Measurements from ENCODE around the gene ABCC8. TPM values are rescaled to one million over a fixed set of nuclear protein-coding genes. Genes with fewer than 3 reads are reported as not detected.

Gene ABCC8
- not detected in 2 replicates for total RNA-seq (2014; rRNA removed; shearing (Covaris generic))

DNA sequence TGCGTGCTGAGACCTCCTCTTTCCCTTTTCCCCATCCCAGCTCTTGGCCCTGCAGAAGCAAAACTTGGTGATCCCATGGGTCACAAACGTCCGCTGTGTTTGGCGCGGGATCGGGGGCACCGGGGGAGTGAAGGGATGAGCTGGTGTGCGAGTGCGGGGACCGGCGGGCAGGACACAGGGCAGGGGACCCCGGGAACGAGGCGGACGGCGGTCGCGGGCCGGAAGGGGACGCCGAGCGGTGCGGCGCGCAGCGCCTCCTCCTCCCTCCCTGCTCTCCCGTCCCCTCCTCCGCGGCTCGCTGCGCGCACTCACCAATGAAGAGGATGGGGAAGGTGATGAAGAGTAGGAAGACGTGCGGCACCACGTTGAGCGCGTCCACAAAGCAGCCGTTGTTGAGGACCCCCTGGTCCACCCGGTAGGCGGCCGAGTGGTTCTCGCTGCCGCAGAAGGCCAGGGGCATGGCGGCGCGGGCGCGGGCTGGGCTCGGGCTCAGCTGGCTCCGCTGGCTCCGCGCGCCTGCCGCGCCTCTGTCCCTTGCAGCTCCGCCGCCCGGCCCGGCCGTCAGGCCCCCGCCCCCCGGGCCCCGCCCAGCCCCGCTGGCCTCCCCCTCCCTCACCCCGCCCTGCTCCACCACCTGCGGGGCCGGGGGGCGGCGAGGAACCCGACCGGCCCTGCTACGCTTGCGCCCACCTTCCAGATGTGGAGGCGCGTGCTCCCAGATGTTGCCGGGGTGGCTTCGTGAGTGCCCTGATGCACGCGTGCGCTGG is at the start of gene ABCC8:
ABCC8 (minus strand) TSS at position 529 of the 767 bp plus-strand sequence; CDS start at position 460, 69 bp downstream.
- Histone ChIP-seq H3K4me1 (replicated peaks) (no peaks in the 10 kb centered on the region), H3K27ac (no peak within 1 kb of the TSS), H3K4me3 (no peak within 1 kb of the TSS), H3K27me3 (replicated peaks) (peaks cover 47% of the 10 kb centered on the region), H3K36me3 (no peaks in the 10 kb centered on the region), H3K9me3 (replicated peaks) (no peaks in the 10 kb centered on the region)
- DNase-seq (ENCODE audit: low read depth in 1 of 2, low spot score in 2 of 2), result no peak

DNA sequence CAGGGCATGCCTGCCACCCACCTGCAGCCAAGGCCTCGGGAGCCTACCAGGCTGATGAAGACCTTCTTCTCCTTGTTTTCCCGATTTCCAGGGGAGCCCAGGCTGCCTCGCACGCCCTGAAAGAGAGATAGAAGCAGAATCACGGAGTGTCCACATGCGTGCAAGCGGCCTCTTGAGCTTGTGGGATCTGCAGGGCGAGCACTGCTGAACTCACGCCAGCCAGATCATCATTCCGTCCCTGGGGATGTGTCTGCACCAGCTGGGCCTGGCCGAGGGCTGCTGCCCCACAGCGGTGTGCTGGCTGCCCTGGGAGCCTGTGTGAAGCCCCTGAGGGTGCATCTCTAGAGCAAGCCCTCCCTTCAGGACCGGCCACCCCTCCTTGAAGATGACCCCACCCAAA is 49.7 kb upstream of the ABCC8 start:
- peaks cover 59% of the 10 kb centered on the region for H3K27me3 ChIP-seq (replicated peaks)
- no peaks in the 10 kb centered on the region for H3K9me3 ChIP-seq (replicated peaks)
- H3K36me3 ChIP-seq, result no peaks in the 10 kb centered on the region
- no peak for DNase-seq (ENCODE audit: low read depth in 1 of 2, low spot score in 2 of 2)
- no peak overlapping the region for H3K4me3 ChIP-seq
- H3K4me1 ChIP-seq (replicated peaks), result no peaks in the 10 kb centered on the region
- no peak overlapping the region for H3K27ac ChIP-seq

DNA sequence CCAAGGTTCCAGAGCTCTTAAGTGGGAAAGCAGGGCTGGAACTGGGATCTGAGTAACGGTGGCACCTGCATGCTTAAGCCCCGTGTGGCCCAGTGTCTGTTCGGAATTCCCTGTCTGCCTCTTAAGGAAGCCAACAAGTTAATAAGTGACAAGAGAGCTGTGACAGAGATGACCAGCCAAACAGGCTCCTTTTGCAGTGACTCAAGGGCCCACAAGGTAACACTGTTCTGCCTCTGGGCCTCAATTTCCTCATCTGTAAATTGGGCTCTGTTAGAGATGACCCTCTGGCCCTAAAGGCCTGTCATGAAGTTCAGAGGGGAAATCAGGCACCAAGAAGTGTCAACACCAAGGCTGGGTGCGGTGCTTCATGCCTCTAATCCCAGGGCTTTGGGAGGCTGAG is 48.9 kb upstream of the ABCC8 start:
- Histone ChIP-seq H3K27ac (no peak overlapping the region), H3K9me3 (replicated peaks) (no peaks in the 10 kb centered on the region), H3K4me3 (no peak overlapping the region), H3K36me3 (no peaks in the 10 kb centered on the region), H3K27me3 (replicated peaks) (peaks cover 57% of the 10 kb centered on the region), H3K4me1 (replicated peaks) (no peaks in the 10 kb centered on the region)
- no peak for DNase-seq (ENCODE audit: low read depth in 1 of 2, low spot score in 2 of 2)

DNA sequence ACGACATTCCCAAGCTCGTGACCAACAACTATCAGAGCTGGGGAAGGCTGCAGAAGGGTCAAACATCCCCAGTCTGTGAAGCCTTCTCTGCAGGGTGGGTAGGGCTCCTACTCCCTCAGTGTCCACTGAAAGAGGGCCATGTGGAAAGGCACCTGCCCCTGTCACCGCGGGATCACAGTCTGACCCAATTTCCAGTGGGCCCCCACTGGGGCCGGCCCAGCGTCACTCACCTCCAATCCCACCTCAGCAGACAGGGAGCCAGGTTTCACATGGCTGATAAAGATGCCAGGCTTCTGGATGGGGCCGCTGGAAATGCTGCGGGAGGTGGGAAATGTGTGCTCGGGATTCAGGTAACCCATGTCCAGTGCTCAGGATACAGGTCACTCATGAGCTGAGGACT is 47.6 kb upstream of the ABCC8 start:
- Histone ChIP-seq H3K4me1 (replicated peaks) (no peaks in the 10 kb centered on the region), H3K36me3 (no peaks in the 10 kb centered on the region), H3K27ac (no peak overlapping the region), H3K9me3 (replicated peaks) (no peaks in the 10 kb centered on the region), H3K27me3 (replicated peaks) (peaks cover 52% of the 10 kb centered on the region), H3K4me3 (no peak overlapping the region)
- DNase-seq (ENCODE audit: low read depth in 1 of 2, low spot score in 2 of 2), result no peak

DNA sequence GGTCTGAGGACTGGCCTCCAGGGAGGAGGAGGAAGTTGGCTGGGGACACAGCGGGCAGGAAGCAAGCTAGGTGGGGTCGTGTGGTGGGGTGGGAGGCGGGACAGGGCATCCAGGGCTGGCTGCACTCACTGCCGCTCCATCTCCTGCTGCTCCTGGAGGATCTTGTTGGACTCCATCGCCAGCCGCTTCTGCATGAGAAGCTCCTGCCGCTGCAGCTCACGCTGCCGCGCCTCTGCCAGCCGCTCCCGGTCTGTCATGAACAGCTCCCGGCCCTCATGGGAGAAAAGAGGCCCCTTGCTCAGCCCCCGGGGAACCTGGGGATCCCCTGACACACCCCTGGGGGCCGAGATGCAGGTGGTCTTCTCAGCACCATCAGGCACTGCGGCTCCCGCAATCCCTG is 46.0 kb upstream of the ABCC8 start:
- no peak overlapping the region for H3K4me3 ChIP-seq
- no peak overlapping the region for H3K27ac ChIP-seq
- no peak for DNase-seq (ENCODE audit: low read depth in 1 of 2, low spot score in 2 of 2)
- H3K9me3 ChIP-seq (replicated peaks), result no peaks in the 10 kb centered on the region
- peaks cover 46% of the 10 kb centered on the region for H3K27me3 ChIP-seq (replicated peaks)
- no peaks in the 10 kb centered on the region for H3K4me1 ChIP-seq (replicated peaks)
- H3K36me3 ChIP-seq, result no peaks in the 10 kb centered on the region

DNA sequence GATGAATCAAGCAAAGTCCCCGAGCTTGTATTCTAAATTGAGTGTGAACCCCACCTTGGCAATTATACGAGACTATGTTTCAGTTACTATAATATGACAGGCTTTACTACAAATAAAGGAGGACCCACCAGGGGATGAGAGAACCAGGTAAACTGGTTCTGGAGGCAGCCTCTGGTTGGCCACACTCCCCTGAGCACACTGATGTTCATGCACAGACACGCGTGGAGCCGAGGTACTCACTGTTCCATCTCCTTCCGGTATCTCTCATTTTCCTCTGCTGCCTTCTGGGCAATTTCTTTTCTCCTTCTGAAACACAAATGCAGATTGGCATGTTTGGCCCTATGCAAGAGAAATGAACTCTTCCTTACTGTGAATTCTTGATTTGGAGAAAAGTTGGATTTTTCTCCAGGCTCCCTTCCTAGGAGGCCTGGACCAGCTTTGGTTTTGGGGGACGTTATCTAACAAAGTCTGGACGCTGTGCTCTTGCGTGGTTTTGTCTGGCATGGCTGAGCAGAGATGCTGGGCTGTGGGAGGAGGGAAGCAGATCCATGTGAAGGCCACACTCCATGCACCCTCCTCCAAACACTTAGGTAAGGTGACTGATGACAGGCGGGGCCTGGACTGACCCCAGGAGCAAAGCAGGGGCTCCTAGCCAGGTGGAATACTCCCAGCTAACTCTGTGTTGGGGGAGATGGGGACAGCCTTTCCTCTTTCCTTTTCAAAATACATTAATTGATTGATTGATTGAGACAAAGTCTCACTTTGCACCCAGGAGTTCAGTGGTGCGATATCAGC is 44.7 kb upstream of the ABCC8 start:
- no peak overlapping the region for H3K4me3 ChIP-seq
- H3K27me3 ChIP-seq (replicated peaks), result peaks cover 48% of the 10 kb centered on the region

DNA sequence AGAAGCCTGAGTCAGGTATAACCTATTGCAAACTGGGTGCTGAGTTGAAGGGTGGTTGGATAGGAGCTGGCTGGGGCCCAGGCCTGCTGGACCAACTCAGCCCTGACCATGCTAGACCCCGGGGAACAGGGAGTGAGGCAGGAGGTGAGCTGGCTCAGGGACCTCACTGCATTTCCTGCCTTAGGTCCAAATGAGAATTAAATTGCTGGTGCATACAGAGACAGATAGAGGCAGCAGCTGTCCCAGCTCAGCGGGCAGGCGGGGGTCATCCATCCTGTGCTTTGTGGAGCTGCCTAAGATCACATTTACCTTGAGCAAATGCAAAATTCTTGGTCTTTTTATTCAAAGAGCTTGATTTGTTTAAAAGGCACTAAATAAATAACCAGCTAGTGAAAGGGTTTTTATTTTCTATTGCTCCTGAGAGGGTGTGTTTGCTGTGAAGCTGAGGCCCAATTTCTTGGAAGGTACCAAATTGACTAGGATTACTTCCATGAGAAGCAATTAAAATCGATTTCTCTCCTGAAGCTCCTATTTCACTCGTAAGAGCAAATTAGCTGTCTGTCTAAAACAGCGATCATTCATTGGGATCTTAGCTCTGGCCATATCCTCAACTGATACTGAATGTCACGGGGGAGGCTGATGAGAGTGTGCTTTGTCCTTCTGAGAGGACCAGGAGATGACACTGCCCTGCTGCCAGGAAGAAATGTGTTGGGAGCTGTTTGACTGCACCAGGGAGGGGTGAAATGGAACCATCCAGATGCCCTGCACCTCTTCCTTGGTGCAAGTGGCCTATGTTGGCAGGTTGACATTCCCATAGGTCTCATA is 42.6 kb upstream of the ABCC8 start:
- H3K27me3 ChIP-seq (replicated peaks), result peaks cover 40% of the 10 kb centered on the region
- no peak for DNase-seq (ENCODE audit: low read depth in 1 of 2, low spot score in 2 of 2)
- H3K4me1 ChIP-seq (replicated peaks), result no peaks in the 10 kb centered on the region
- H3K4me3 ChIP-seq, result no peak overlapping the region
- no peaks in the 10 kb centered on the region for H3K36me3 ChIP-seq
- no peak overlapping the region for H3K27ac ChIP-seq
- H3K9me3 ChIP-seq (replicated peaks), result no peaks in the 10 kb centered on the region

More for the DNA sequence above, 44.7 kb upstream of the ABCC8 start:
- H3K4me1 ChIP-seq (replicated peaks), result no peaks in the 10 kb centered on the region
- no peak for DNase-seq (ENCODE audit: low read depth in 1 of 2, low spot score in 2 of 2)
- no peak overlapping the region for H3K27ac ChIP-seq
- H3K36me3 ChIP-seq, result no peaks in the 10 kb centered on the region
- H3K9me3 ChIP-seq (replicated peaks), result no peaks in the 10 kb centered on the region

DNA sequence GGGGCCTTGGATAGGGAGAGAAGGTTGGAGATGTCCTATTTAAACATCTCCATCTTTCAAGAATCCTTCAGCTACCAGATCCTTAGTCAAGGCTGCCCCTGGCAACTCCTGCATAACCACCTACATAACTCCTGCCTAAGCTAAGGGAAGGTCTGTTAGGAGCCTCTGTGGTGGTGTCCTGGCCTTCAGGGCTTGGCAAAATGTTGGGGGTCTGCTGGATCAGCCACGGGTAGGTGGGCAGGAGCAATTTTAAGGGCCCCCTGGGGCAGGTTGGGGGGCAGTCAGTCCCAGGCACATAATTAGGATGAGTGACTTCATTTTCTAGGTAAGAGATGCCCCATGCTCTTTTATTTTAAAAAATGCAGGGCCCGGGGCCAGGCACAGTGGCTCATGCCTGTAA is 41.7 kb upstream of the ABCC8 start:
- H3K36me3 ChIP-seq, result no peaks in the 10 kb centered on the region
- DNase-seq (ENCODE audit: low read depth in 1 of 2, low spot score in 2 of 2), result no peak

DNA sequence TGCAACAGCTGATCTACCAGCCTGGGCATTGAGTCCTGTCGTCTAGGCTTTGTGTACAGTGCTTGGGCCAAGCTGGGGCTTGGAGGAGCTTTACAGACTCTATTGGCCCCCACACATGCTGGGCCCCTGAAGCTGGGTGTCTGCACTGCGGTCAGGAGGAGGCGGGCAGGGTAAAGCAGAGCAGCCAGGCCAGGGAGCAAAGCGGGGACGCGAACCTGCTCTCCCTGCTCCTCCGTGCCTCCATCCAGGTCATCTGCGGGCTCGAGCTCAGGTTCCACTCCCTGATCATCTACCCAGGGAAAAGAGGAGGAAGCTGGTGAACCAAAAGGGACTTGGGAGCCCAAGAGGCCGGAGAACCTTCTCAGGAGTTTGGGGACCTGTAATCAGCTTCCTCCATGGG is 40.5 kb upstream of the ABCC8 start:
- no peak for DNase-seq (ENCODE audit: low read depth in 1 of 2, low spot score in 2 of 2)
- H3K36me3 ChIP-seq, result no peaks in the 10 kb centered on the region
- peaks cover 38% of the 10 kb centered on the region for H3K27me3 ChIP-seq (replicated peaks)
- H3K9me3 ChIP-seq (replicated peaks), result no peaks in the 10 kb centered on the region
- no peaks in the 10 kb centered on the region for H3K4me1 ChIP-seq (replicated peaks)
- H3K27ac ChIP-seq, result no peak overlapping the region
- no peak overlapping the region for H3K4me3 ChIP-seq

More for the DNA sequence above, 41.7 kb upstream of the ABCC8 start:
- H3K4me1 ChIP-seq (replicated peaks), result no peaks in the 10 kb centered on the region
- peaks cover 38% of the 10 kb centered on the region for H3K27me3 ChIP-seq (replicated peaks)
- H3K27ac ChIP-seq, result no peak overlapping the region
- no peaks in the 10 kb centered on the region for H3K9me3 ChIP-seq (replicated peaks)
- H3K4me3 ChIP-seq, result no peak overlapping the region

DNA sequence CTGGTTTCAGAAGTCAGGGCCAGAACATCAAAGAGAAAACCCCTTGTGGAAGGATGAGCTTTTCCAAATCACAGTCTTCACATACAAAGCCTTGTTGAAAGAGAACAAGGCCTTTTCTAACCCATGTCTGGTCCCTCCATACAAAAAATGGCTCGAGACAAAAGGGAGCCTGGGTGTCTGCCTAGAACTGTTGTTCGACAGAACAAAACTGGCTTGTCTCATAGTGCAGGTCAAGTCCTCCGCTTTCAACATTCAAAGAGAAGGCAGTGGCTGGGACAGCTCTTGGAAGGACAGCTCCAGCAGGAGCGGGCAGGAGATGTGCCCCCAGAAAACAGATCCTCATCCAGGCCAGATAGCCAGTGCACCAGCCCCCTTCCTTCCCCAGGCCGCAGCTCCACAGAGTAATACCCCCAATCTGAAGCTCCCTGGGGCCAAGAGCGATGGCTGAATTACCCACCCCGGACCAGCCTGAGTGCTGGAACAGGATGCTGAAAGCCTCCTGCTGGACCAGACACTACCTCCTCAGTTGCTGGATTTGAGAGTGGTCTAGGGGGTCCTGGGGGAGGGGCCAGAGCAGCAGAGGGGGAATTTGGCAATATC is 40.0 kb upstream of the ABCC8 start:
- H3K4me1 ChIP-seq (replicated peaks), result no peaks in the 10 kb centered on the region
- H3K27ac ChIP-seq, result no peak overlapping the region
- H3K27me3 ChIP-seq (replicated peaks), result peaks cover 40% of the 10 kb centered on the region
- no peaks in the 10 kb centered on the region for H3K36me3 ChIP-seq
- no peak overlapping the region for H3K4me3 ChIP-seq
- H3K9me3 ChIP-seq (replicated peaks), result no peaks in the 10 kb centered on the region
- DNase-seq (ENCODE audit: low read depth in 1 of 2, low spot score in 2 of 2), result no peak

DNA sequence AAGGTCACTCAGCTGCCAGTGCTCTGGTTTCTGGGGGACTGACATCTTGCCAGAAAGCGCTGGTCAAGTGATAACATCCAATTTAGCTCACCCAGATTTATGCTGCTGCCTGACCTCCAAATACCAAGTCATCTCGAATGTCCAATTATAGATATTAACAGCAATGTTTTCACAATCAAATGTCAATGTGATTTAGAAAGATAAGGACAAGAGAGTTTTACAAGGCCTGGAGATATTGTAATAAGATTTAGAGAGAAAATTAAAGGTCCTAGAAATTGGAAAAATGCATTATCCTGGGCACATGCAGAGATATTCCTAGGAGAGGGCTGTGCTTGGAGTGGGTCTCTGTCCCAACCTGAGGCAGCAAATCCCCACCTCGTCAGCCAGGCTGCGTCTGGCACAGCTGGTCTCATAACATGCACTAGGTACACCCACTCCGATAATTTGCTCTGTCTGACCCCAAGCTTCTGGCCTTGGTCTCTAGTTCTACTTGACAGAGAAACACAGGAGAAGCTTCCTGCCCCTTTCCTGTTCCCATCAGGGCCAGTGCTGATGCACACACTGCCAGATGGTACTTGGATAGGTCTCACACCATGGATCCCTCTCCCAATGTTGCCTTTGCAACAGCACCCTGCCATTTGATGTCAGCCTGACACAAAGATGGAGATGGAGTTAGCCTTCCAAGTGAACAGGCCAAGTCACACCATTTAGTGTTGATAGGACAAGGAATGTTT is 39.0 kb upstream of the ABCC8 start:
- Histone ChIP-seq H3K36me3 (no peaks in the 10 kb centered on the region), H3K4me1 (replicated peaks) (no peaks in the 10 kb centered on the region), H3K9me3 (replicated peaks) (no peaks in the 10 kb centered on the region), H3K4me3 (no peak overlapping the region), H3K27ac (no peak overlapping the region), H3K27me3 (replicated peaks) (peaks cover 36% of the 10 kb centered on the region)
- DNase-seq (ENCODE audit: low read depth in 1 of 2, low spot score in 2 of 2), result no peak

DNA sequence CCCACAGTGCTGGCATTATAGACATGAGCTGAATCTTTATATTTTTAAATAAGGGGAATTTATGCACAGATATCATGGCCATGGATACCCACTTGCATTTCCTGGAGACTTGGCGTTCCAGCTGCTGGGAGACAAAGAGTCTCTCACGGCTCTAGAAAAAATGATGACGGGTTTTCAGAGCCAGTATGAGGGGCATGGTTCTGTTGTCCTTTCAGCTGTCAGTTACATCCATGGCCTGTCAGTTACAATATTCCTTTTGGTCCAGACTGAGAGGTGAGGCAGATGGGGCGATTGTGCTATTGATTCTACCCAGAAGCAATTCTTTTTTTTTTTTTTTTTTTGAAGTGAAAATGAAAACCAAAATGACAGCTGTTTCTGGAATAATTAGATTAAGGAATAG is 37.8 kb upstream of the ABCC8 start:
- peaks cover 41% of the 10 kb centered on the region for H3K27me3 ChIP-seq (replicated peaks)
- H3K4me3 ChIP-seq, result no peak overlapping the region
- no peaks in the 10 kb centered on the region for H3K9me3 ChIP-seq (replicated peaks)
- no peak overlapping the region for H3K27ac ChIP-seq
- H3K36me3 ChIP-seq, result no peaks in the 10 kb centered on the region
- H3K4me1 ChIP-seq (replicated peaks), result no peaks in the 10 kb centered on the region
- no peak for DNase-seq (ENCODE audit: low read depth in 1 of 2, low spot score in 2 of 2)

DNA sequence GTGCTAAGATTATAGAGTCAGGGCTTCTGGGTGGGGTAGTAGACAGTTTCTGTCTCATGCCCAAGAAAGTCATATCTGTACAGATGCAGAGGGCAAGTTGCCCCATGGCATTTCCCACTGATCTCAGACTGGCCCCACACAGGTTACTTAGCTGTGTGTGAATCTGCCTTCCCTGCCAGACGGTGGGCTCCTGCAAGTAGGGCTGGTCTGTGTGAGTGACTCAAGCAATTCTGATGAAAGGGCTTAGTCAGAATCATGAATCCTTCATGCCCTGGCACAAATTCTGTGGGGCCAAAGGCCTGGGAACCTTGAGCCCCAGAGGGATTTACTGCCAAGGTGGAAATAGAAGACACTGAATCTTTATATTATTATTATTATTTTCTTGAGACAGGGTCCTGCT is 37.2 kb upstream of the ABCC8 start:
- no peaks in the 10 kb centered on the region for H3K9me3 ChIP-seq (replicated peaks)
- no peaks in the 10 kb centered on the region for H3K4me1 ChIP-seq (replicated peaks)
- H3K27ac ChIP-seq, result no peak overlapping the region
- no peaks in the 10 kb centered on the region for H3K36me3 ChIP-seq
- peaks cover 39% of the 10 kb centered on the region for H3K27me3 ChIP-seq (replicated peaks)
- H3K4me3 ChIP-seq, result no peak overlapping the region
- DNase-seq (ENCODE audit: low read depth in 1 of 2, low spot score in 2 of 2), result no peak

Measured in SJSA1 (cell line).